Neural progenitor cell (in vitro differentiated cells): Measurements from ENCODE around the gene MOG. TPM values are rescaled to one million over a fixed set of nuclear protein-coding genes. Genes with fewer than 3 reads are reported as not detected.

Source experiments
- DNase-seq: peaks from one replicate; pipeline ENCODE4 v3.0.0-alpha.2; 2016; ENCODE audit warnings: low spot score
- H2AFZ ChIP-seq: fragments of 200-600 bp; sonication (generic); replicated peaks from 2 replicates; pipeline ENCODE4 v1.6.1; 2016; ENCODE audit warnings: antibody characterized with exemption
- H3F3A ChIP-seq: fragments of 200-600 bp; sonication (generic); 2 replicates; pipeline ENCODE4 v1.6.1; 2016; ENCODE audit warnings: antibody characterized with exemption, low read depth
- H3K27ac ChIP-seq: fragments of 200-600 bp; sonication (generic); 2 replicates; pipeline ENCODE4 v1.5.1; 2016; ENCODE audit warnings: mild to moderate bottlenecking
- H3K27me3 ChIP-seq: fragments of 200-600 bp; sonication (generic); 2 replicates; pipeline ENCODE4 v1.6.1; 2016; ENCODE audit warnings: mild to moderate bottlenecking, moderate library complexity
- H3K36me3 ChIP-seq: fragments of 200-600 bp; sonication (generic); 2 replicates; pipeline ENCODE4 v1.5.1; 2016
- H3K4me1 ChIP-seq: fragments of 200-600 bp; sonication (generic); 2 replicates; pipeline ENCODE4 v1.6.1; 2016; ENCODE audit warnings: mixed run types
- H3K4me2 ChIP-seq: fragments of 200-600 bp; sonication (generic); 2 replicates; pipeline ENCODE4 v1.6.1; 2016
- H3K4me3 ChIP-seq: fragments of 200-600 bp; sonication (generic); 2 replicates; pipeline ENCODE4 v1.5.1; 2016
- H3K79me2 ChIP-seq: fragments of 200-600 bp; sonication (generic); 2 replicates; pipeline ENCODE4 v1.6.1; 2016; ENCODE audit warnings: low read depth
- H3K9ac ChIP-seq: fragments of 200-600 bp; sonication (generic); 2 replicates; pipeline ENCODE4 v1.6.1; 2016
- H3K9me3 ChIP-seq: fragments of 200-600 bp; sonication (generic); 2 replicates; pipeline ENCODE4 v1.5.1; 2016; ENCODE audit warnings: low read depth
- H4K20me1 ChIP-seq: fragments of 200-600 bp; sonication (generic); 2 replicates; pipeline ENCODE4 v1.6.1; 2016; ENCODE audit warnings: low read depth
- H3K27ac Mint-ChIP-seq: 3 replicates; pipeline ENCODE4 v1.8.0; 2021; ENCODE audit warnings: mixed read lengths
- H3K27me3 Mint-ChIP-seq: 2 replicates; pipeline ENCODE4 v1.8.0; 2022; ENCODE audit warnings: low read depth, mild to moderate bottlenecking, inconsistent platforms, moderate library complexity, mixed read lengths; ENCODE audit not compliant: insufficient read depth
- H3K36me3 Mint-ChIP-seq: 3 replicates; pipeline ENCODE4 v1.8.0; 2021; ENCODE audit warnings: mixed read lengths
- H3K4me1 Mint-ChIP-seq: 3 replicates; pipeline ENCODE4 v1.8.0; 2021; ENCODE audit warnings: mixed read lengths
- H3K4me3 Mint-ChIP-seq: 3 replicates; pipeline ENCODE4 v1.8.0; 2021; ENCODE audit warnings: mild to moderate bottlenecking, moderate library complexity, mixed read lengths
- H3K9me3 Mint-ChIP-seq: 3 replicates; pipeline ENCODE4 v1.8.0; 2020; ENCODE audit warnings: mixed read lengths
- CTCF ChIP-seq: fragments of 200-600 bp; sonication (generic); IDR thresholded peaks from 2 replicates; pipeline ENCODE4 v1.5.1; 2017; ENCODE audit warnings: antibody characterized with exemption, mild to moderate bottlenecking
- EZH2 ChIP-seq: fragments of 200-600 bp; sonication (generic); IDR thresholded peaks from 2 replicates; pipeline ENCODE4 v1.6.1; 2017; ENCODE audit warnings: antibody characterized with exemption, mild to moderate bottlenecking, moderate library complexity
- EZH2phosphoT487 ChIP-seq: fragments of 200-600 bp; sonication (generic); IDR thresholded peaks from 2 replicates; pipeline ENCODE4 v1.6.1; 2017; ENCODE audit warnings: antibody characterized with exemption
- total RNA-seq: library from RNA; depleted of rRNA; stranded (reverse); fragments of >200 nt; gene quantifications from 2 replicates; pipeline ENCODE4 v1.2.3, GENCODE V29; 2015; ENCODE audit warnings: low replicate concordance

MOG gene
- total RNA-seq, 1 donor from 2014 or later = not detected

GRCh38 chr6:29631860-29632731 lies 24.8 kb upstream of the MOG start:
- Histone ChIP-seq H3K4me2 (peak overlapping the region; percentile 96), H4K20me1 (peaks cover 36% of the 10 kb centered on the region), H3K4me3 (peak overlapping the region; percentile 86), H2AFZ (peak overlapping the region; percentile 90), H3K27ac (peak overlapping the region; percentile 2), H3K79me2 (peaks cover 15% of the 10 kb centered on the region), H3K4me1 (peaks cover 31% of the 10 kb centered on the region), H3F3A (peaks cover 53% of the 10 kb centered on the region), H3K9ac (peak overlapping the region; percentile 41), H3K9me3 (no peaks in the 10 kb centered on the region), H3K27me3 (peaks cover 31% of the 10 kb centered on the region), H3K36me3 (no peaks in the 10 kb centered on the region)
- Mint-ChIP-seq H3K4me1 (peaks cover 46% of the 10 kb centered on the region), H3K27me3 (peaks cover 18% of the 10 kb centered on the region), H3K4me3 (peak overlapping the region; percentile 89), H3K9me3 (no peaks in the 10 kb centered on the region), H3K36me3 (no peaks in the 10 kb centered on the region), H3K27ac (peak overlapping the region; percentile 33)
- no peak for TF ChIP-seq EZH2
- TF ChIP-seq EZH2phosphoT487 = no peak
- no peak for TF ChIP-seq CTCF
- peak; percentile 78 for DNase-seq

- H3K4me3 Mint-ChIP-seq = peak within 1 kb of the TSS; percentile 90
- Histone ChIP-seq H2AFZ (peak within 1 kb of the TSS; percentile 90), H3K9me3 (no peaks in the 10 kb centered on the region), H3K27me3 (peaks cover 31% of the 10 kb centered on the region), H3K79me2 (peaks cover 9% of the 10 kb centered on the region), H3K4me3 (peak within 1 kb of the TSS; percentile 86), H3F3A (peaks cover 47% of the 10 kb centered on the region), H3K36me3 (no peaks in the 10 kb centered on the region), H3K4me2 (peak within 1 kb of the TSS; percentile 96), H3K4me1 (peaks cover 29% of the 10 kb centered on the region), H4K20me1 (peaks cover 34% of the 10 kb centered on the region), H3K9ac (peak within 1 kb of the TSS; percentile 41), H3K27ac (peak within 1 kb of the TSS; percentile 2)
- H3K36me3 Mint-ChIP-seq = no peaks in the 10 kb centered on the region
- TF ChIP-seq EZH2phosphoT487 = no peak
- TF ChIP-seq CTCF = no peak
- no peak for TF ChIP-seq EZH2
- peak; percentile 92 for DNase-seq
- H3K27ac Mint-ChIP-seq = peak within 1 kb of the TSS; percentile 93
- peaks cover 18% of the 10 kb centered on the region for H3K27me3 Mint-ChIP-seq
- H3K4me1 Mint-ChIP-seq = peaks cover 45% of the 10 kb centered on the region
- no peaks in the 10 kb centered on the region for H3K9me3 Mint-ChIP-seq
Measured at GRCh38 chr6:29632789-29633533, 23.9 kb upstream of the MOG start, which contains the start of gene GABBR1. GABBR1 (minus strand) TSS chr6:29633183; CDS start chr6:29632385, 798 bp downstream.

- peaks cover 45% of the 10 kb centered on the region for H3K4me1 Mint-ChIP-seq
- peak overlapping the region; percentile 2 for H3K27ac ChIP-seq
- DNase-seq = no peak
- H3K4me3 ChIP-seq = peak overlapping the region; percentile 86
- H3F3A ChIP-seq = peaks cover 42% of the 10 kb centered on the region
- H3K4me3 Mint-ChIP-seq = peak overlapping the region; percentile 90
- H3K9me3 ChIP-seq = no peaks in the 10 kb centered on the region
- peaks cover 31% of the 10 kb centered on the region for H3K27me3 ChIP-seq
- H2AFZ ChIP-seq = peak overlapping the region; percentile 90
- H3K9ac ChIP-seq = no peak overlapping the region
- no peaks in the 10 kb centered on the region for H3K9me3 Mint-ChIP-seq
- TF ChIP-seq CTCF (no peak), EZH2 (no peak), EZH2phosphoT487 (no peak)
- H3K27me3 Mint-ChIP-seq = peaks cover 18% of the 10 kb centered on the region
- peaks cover 9% of the 10 kb centered on the region for H3K79me2 ChIP-seq
- no peaks in the 10 kb centered on the region for H3K36me3 Mint-ChIP-seq
- H4K20me1 ChIP-seq = peaks cover 34% of the 10 kb centered on the region
- peak overlapping the region; percentile 96 for H3K4me2 ChIP-seq
- H3K36me3 ChIP-seq = no peaks in the 10 kb centered on the region
- H3K27ac Mint-ChIP-seq = peak overlapping the region; percentile 93
- H3K4me1 ChIP-seq = peaks cover 29% of the 10 kb centered on the region
Measured at GRCh38 chr6:29633534-29633905, 23.4 kb upstream of the MOG start.
